Kidney epithelial cell (primary cell): ENCODE measurements around the gene HERC4. TPM values are rescaled to one million over a fixed set of nuclear protein-coding genes. Genes with fewer than 3 reads are reported as not detected.

Experiments used
- DNase-seq: peaks from one replicate; pipeline ENCODE4 v3.0.0-alpha.2; 2010; ENCODE audit warnings: low read depth
- H3K27me3 ChIP-seq: 2 replicates; pipeline ENCODE4 v1.6.0; 2011; ENCODE audit warnings: low read length; ENCODE audit not compliant: control insufficient read depth, insufficient read depth
- H3K36me3 ChIP-seq: 2 replicates; pipeline ENCODE4 v1.5.1; 2011; ENCODE audit warnings: low read length; ENCODE audit not compliant: control insufficient read depth, insufficient read depth
- H3K4me3 ChIP-seq: 2 replicates; pipeline ENCODE4 v1.5.1; 2011; ENCODE audit warnings: low read depth, mild to moderate bottlenecking, control low read depth, low read length
- total RNA-seq: library from RNA; depleted of rRNA; stranded (reverse); fragments of >200 nt; gene quantifications from 2 replicates; pipeline ENCODE4 v1.2.3, GENCODE V29; 2015
- TF ChIP-seq, protein P1 (sequence below): IDR thresholded peaks from 2 replicates; pipeline ENCODE4 v1.5.1; 2011; ENCODE audit warnings: mild to moderate bottlenecking, moderate library complexity, low read length, control low read depth, inconsistent platforms; ENCODE audit not compliant: insufficient read depth, poor library complexity, severe bottlenecking

Gene HERC4
- total RNA-seq, 1 donor from 2014 or later: 28.5 TPM

DNA sequence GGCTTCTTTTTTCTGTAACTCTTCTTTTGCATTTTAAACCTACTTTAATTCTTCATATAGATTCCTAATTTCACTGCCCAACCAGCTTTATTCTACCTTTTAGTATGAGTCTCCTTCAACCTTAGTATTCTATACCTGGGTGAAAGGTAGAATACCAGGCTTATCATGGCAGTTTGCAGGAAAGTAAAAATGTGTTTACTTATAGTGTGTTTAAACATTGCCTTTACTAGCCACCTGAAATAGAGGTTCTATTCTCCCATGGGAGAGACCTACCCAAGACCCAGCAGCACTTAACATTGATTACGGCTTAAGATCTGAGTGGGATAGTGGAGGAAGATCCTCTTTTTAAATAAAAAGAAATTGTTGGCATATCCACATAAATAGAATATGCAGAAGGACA lies 32.6 kb upstream of the HERC4 start:
- TF ChIP-seq, protein P1, sequence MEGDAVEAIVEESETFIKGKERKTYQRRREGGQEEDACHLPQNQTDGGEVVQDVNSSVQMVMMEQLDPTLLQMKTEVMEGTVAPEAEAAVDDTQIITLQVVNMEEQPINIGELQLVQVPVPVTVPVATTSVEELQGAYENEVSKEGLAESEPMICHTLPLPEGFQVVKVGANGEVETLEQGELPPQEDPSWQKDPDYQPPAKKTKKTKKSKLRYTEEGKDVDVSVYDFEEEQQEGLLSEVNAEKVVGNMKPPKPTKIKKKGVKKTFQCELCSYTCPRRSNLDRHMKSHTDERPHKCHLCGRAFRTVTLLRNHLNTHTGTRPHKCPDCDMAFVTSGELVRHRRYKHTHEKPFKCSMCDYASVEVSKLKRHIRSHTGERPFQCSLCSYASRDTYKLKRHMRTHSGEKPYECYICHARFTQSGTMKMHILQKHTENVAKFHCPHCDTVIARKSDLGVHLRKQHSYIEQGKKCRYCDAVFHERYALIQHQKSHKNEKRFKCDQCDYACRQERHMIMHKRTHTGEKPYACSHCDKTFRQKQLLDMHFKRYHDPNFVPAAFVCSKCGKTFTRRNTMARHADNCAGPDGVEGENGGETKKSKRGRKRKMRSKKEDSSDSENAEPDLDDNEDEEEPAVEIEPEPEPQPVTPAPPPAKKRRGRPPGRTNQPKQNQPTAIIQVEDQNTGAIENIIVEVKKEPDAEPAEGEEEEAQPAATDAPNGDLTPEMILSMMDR: no peak
- no peak for DNase-seq
- H3K36me3 ChIP-seq: no peaks in the 10 kb centered on the region
- H3K27me3 ChIP-seq: no peaks in the 10 kb centered on the region
- no peak overlapping the region for H3K4me3 ChIP-seq

DNA sequence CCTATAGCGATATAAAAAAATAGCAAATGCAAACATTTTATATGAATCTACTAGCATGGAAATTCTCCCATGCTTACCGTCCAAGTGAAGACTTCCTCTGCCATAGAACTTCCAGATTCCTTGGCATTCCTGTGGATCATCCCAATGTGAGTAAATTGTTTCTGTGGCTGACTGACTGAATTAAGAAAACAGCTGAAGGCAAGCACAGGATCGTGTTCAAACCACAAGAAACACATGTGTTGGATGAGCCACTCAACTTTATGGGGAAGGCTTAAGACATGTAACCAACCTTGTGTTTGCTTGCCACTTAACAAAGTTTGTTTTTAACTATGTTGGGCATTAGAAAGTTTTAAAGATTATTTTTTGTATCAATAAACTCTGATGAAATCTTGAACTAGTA lies 31.6 kb upstream of the HERC4 start:
- no peaks in the 10 kb centered on the region for H3K36me3 ChIP-seq
- no peak overlapping the region for H3K4me3 ChIP-seq
- DNase-seq: peak; percentile 87
- no peaks in the 10 kb centered on the region for H3K27me3 ChIP-seq
- TF ChIP-seq, protein P1: no peak

DNA sequence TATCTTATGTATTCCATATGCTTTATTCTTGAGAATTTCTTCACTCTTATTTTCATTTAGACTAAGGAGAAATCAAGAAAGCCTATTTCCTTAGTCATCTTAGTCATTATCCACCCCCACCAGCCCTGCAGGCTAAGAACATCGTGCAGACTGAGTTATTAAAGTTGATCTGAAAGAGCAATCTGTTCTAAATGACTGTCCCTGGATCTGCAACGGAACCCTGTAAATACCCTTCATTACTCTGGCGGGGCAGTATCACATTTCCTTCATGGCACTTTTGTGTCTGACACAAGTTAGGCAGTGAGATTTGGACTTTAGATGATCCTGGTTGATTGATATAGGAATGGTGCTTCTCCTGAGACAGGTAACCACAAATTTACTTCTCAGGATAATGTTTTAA lies 30.7 kb upstream of the HERC4 start:
- Histone ChIP-seq H3K4me3 (no peak overlapping the region), H3K27me3 (no peaks in the 10 kb centered on the region), H3K36me3 (no peaks in the 10 kb centered on the region)
- no peak for DNase-seq
- TF ChIP-seq, protein P1: no peak

DNA sequence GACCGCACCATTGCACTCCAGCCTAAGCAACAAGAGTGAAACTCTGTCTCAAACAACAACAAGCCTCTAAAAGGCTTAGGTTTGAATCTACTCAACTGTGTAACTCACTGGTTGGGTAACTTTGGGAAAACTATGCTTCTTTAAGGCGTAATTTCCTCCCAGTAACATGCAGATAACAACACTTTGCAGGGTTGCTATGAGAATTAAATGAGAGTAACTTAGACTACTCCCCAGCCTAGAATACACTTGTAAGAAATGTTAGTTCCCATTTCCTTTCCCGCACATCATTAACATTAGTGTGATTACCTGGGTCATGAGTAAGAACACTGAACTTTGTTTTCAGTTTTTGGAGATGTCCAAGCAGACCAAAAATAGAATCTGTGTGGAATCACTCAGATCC lies 28.8 kb upstream of the HERC4 start:
- Histone ChIP-seq H3K27me3 (no peaks in the 10 kb centered on the region), H3K36me3 (no peaks in the 10 kb centered on the region), H3K4me3 (no peak overlapping the region)
- TF ChIP-seq, protein P1: no peak
- DNase-seq: no peak

DNA sequence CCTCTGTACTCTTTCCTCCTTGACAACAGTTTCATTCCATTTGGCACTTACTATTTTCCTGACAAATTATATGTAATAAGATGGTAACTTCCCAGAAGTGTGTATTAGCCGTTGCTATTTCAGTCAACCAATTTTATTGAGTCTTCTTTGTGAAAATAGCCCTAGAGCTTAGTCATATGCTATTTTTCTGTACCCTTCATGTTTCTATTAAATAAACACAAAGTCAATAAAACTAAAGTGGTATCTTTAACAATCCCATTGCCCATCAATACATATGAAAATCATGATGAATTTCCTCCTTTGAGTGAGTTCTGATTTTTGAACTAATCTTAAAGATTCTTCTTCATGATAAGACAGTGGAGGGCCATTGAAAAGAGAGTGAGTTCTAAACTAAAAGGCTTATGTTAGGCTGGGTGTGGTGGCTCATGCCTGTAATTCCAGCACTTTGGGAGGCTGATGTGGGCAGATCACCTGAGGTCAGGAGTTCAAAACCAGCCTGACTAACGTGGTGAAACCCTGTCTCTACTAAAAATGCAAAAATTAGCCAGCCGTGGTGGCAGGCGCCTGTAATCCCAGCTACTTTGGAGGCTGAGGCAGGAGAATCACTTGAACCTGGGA lies 28.3 kb upstream of the HERC4 start:
- TF ChIP-seq, protein P1: no peak
- Histone ChIP-seq H3K27me3 (no peaks in the 10 kb centered on the region), H3K4me3 (no peak overlapping the region), H3K36me3 (no peaks in the 10 kb centered on the region)
- DNase-seq: no peak

DNA sequence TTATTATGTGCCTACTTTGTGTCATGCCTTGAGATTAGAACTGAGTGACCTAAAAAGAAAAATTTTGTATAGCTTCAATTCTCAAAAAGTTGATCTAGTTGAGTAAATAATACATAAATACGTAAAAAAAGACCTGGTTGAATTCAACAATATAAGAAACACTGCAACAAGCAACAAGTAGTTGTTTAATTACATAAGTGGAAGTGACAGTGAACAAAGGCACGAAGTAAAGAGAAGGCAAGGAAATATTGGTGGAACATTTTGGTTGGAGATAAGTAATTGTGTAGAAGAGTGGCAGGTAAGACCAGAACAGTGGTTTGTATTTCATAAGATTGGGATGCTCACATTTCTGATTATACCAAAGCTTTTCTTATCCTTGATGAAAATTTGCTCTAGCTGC lies 26.0 kb upstream of the HERC4 start:
- no peaks in the 10 kb centered on the region for H3K27me3 ChIP-seq
- H3K4me3 ChIP-seq: no peak overlapping the region
- no peaks in the 10 kb centered on the region for H3K36me3 ChIP-seq
- TF ChIP-seq, protein P1: no peak
- no peak for DNase-seq
